ENCODE results near the gene TMBIM1. TPM values are rescaled to one million over a fixed set of nuclear protein-coding genes. Genes with fewer than 3 reads are reported as not detected.
A peak's percentile ranks its signal among the peaks of the same experiment; 100 is the strongest.

Gene TMBIM1
- total and polyA plus RNA-seq, 4 donors, result 92.1 to 258 (median 147) TPM

DNA sequence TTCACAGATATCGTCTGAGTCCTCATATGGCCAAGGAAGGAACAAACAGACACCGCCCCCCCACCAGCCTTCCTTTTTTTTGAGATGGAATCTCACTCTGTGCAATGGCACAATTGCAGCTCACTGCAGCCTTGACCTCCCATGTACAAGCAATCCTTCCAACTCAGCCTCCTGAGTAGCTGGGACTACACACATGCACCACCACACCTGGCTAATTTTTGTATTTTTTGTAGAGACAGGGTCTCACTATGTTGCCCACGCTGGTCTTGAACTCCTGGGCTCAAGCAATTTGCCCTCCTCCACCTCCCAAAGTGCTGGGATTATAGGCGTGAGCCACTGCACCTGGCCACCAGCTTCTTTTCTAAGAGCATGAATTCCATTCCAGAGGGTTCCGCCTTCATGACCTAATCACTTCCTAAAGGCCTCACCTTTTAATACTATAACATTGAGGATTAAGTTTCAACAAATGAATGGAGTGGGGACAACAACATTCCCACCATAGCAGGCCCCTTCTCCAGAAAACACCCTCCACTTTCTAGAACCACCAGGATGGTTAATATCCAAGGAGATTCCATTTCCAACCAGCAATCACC is 2.2 kb upstream of the TMBIM1 start:
- H3K9ac ChIP-seq (ENCODE audit: insufficient read depth in 1 of 2, low read length in 2 of 2), result peak overlapping the region in 1 of 2 donors; percentile 47
- ATAC-seq (ENCODE audit: insufficient read depth, low FRiP score), result no peak
- TF ChIP-seq, protein P1, sequence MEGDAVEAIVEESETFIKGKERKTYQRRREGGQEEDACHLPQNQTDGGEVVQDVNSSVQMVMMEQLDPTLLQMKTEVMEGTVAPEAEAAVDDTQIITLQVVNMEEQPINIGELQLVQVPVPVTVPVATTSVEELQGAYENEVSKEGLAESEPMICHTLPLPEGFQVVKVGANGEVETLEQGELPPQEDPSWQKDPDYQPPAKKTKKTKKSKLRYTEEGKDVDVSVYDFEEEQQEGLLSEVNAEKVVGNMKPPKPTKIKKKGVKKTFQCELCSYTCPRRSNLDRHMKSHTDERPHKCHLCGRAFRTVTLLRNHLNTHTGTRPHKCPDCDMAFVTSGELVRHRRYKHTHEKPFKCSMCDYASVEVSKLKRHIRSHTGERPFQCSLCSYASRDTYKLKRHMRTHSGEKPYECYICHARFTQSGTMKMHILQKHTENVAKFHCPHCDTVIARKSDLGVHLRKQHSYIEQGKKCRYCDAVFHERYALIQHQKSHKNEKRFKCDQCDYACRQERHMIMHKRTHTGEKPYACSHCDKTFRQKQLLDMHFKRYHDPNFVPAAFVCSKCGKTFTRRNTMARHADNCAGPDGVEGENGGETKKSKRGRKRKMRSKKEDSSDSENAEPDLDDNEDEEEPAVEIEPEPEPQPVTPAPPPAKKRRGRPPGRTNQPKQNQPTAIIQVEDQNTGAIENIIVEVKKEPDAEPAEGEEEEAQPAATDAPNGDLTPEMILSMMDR (IDR thresholded peaks at IDR 0.05; ENCODE audit: control extremely low read depth, extremely low read depth), result no peak
- WGBS, 2 donors, result 63 to 65% methylated on average over 5 of the region's 5 CpGs
- H3K4me3 ChIP-seq, result no peak overlapping the region
- no peaks in the 10 kb centered on the region for H3K9me3 ChIP-seq (ENCODE audit: control insufficient read depth in 4 of 4, insufficient read depth in 3 of 4, low read length in 3 of 4)
- peaks cover 10 to 51% (median 28%) of the 10 kb centered on the region in 5 donors for H3K4me1 ChIP-seq (ENCODE audit: control insufficient read depth in 5 of 5, insufficient read depth in 5 of 5, low read length in 5 of 5)
- DNase-seq, result no peak
- no peaks in the 10 kb centered on the region for H3K27me3 ChIP-seq (ENCODE audit: control insufficient read depth in 3 of 3, insufficient read depth in 3 of 3, low read length in 2 of 3)
- peak overlapping the region in 1 of 2 donors; percentile 90 for H3K27ac ChIP-seq (ENCODE audit: low read depth in 1 of 2, low read length in 1 of 2)
- H3K36me3 ChIP-seq (ENCODE audit: control insufficient read depth in 4 of 4, insufficient read depth in 4 of 4, low read length in 4 of 4), result peaks cover 0 to 2% (median 0%) of the 10 kb centered on the region in 4 donors

DNA sequence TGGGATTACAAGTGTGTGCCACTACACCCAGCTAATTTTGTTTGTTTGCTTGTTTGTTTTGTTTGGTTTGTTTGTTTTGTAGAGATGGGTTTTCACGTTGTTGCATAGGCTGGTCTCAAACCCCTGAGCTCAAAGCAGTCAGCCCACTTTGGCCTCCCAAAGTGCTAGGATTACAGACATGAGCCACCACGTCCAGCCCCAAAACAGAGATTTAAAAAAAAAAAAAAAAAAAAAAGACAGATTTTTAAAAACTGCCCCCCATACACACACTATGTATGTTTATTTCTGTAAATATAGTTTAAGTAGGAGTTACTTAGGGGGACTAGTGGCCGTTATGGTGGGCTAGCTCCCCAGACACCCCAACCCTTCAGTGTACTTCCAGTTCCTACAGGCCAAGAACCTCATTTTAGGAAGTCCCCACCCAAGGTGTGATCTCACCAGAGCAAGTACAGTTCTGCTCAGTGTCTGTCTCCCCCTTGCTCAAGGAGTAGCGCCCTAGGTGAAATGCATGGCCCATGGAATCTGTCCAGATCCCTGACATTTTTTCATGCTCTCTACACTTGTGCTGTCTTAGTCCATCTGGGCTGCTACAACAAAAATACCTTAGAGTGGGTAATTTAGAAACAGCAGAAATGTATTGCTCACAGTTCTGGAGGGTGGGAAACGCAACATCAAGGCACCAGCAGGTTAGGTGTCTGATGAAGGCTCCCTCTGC is 1.6 kb upstream of the TMBIM1 start:
- peaks cover 0 to 2% (median 0%) of the 10 kb centered on the region in 4 donors for H3K36me3 ChIP-seq (ENCODE audit: control insufficient read depth in 4 of 4, insufficient read depth in 4 of 4, low read length in 4 of 4)
- H3K9ac ChIP-seq (ENCODE audit: insufficient read depth in 1 of 2, low read length in 2 of 2), result no peak overlapping the region
- WGBS, 2 donors, result 51 to 55% methylated on average over 5 of the region's 5 CpGs
- DNase-seq, result no peak
- ATAC-seq (ENCODE audit: insufficient read depth, low FRiP score), result no peak
- no peak overlapping the region for H3K4me3 ChIP-seq
- no peaks in the 10 kb centered on the region for H3K27me3 ChIP-seq (ENCODE audit: control insufficient read depth in 3 of 3, insufficient read depth in 3 of 3, low read length in 2 of 3)
- H3K9me3 ChIP-seq (ENCODE audit: control insufficient read depth in 4 of 4, insufficient read depth in 3 of 4, low read length in 3 of 4), result no peaks in the 10 kb centered on the region
- H3K27ac ChIP-seq (ENCODE audit: low read depth in 1 of 2, low read length in 1 of 2), result peak overlapping the region in 1 of 2 donors; percentile 90
- TF ChIP-seq, protein P1 (IDR thresholded peaks at IDR 0.05; ENCODE audit: control extremely low read depth, extremely low read depth), result no peak
- H3K4me1 ChIP-seq (ENCODE audit: control insufficient read depth in 5 of 5, insufficient read depth in 5 of 5, low read length in 5 of 5), result peaks cover 12 to 52% (median 29%) of the 10 kb centered on the region in 5 donors

DNA sequence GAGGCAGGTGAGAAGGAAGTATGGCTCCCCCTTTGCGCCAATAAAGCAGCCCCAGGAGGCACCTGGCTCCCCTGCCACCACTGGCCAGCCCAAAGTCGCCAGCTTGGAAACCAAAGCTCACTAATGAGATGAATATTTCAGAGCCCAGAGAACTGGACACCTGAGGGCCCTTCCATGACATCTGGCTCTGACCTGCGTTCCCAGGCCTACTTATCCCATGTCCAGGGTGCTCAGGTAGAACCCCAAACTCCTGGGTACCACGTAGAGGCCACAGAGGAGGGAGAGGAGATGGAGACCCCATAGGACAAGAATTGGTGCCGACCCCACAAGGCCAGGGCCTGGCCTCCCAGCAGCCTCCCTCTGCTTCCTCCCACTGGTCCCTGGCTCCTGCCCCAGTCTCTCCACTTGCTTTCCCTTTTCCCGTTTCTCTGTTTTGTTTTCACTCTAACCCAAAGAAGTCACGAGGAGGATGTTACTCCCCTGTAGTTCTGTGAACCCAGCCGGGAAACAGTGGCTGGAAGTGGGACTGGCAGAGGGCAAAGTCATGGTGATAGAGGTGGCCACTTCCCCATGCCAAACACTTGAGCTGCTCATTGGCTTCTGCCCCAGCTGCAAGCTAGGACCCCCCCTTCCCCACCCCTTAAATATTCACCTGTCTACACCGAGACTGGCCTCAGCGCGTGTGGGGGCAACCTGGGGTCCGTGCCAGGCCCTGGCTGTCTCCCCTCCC is 820 bp downstream of the TMBIM1 start:
- TF ChIP-seq, protein P1 (IDR thresholded peaks at IDR 0.05; ENCODE audit: control extremely low read depth, extremely low read depth), result no peak
- ATAC-seq (ENCODE audit: insufficient read depth, low FRiP score) (no peak), DNase-seq (no peak)
- peak overlapping the region; percentile 74 to 75 for H3K9ac ChIP-seq (ENCODE audit: insufficient read depth in 1 of 2, low read length in 2 of 2)
- H3K36me3 ChIP-seq (ENCODE audit: control insufficient read depth in 4 of 4, insufficient read depth in 4 of 4, low read length in 4 of 4), result peaks cover 0 to 2% (median 0%) of the 10 kb centered on the region in 4 donors
- H3K4me3 ChIP-seq, result peak overlapping the region; percentile 76
- peaks cover 16 to 64% (median 27%) of the 10 kb centered on the region in 5 donors for H3K4me1 ChIP-seq (ENCODE audit: control insufficient read depth in 5 of 5, insufficient read depth in 5 of 5, low read length in 5 of 5)
- WGBS, 2 donors, result 20 to 21% methylated on average over 12 of the region's 12 CpGs
- H3K27ac ChIP-seq (ENCODE audit: low read depth in 1 of 2, low read length in 1 of 2), result peak overlapping the region; percentile 95 to 97
- no peaks in the 10 kb centered on the region for H3K27me3 ChIP-seq (ENCODE audit: control insufficient read depth in 3 of 3, insufficient read depth in 3 of 3, low read length in 2 of 3)
- no peaks in the 10 kb centered on the region for H3K9me3 ChIP-seq (ENCODE audit: control insufficient read depth in 4 of 4, insufficient read depth in 3 of 4, low read length in 3 of 4)
